Trophoblast cell (in vitro differentiated cells and primary cell): Measurements from ENCODE around the gene UNC79.
A peak's percentile ranks its signal among the peaks of the same experiment; 100 is the strongest.

Source experiments
- DNase-seq, 2 donors: peaks; one replicate each; pipeline ENCODE4 v3.0.0-alpha.2; 2016
- H2AFZ ChIP-seq: 2 replicates; pipeline ENCODE4 v1.6.1; 2013; ENCODE audit warnings: low read length, moderate library complexity, mild to moderate bottlenecking; ENCODE audit not compliant: insufficient read depth, poor library complexity
- H2AK5ac ChIP-seq: 2 replicates; pipeline ENCODE4 v1.6.1; 2013; ENCODE audit warnings: mild to moderate bottlenecking, low read length
- H2BK120ac ChIP-seq: 2 replicates; pipeline ENCODE4 v1.6.1; 2013; ENCODE audit warnings: low read length, mild to moderate bottlenecking, moderate library complexity; ENCODE audit not compliant: insufficient read depth, poor library complexity
- H2BK12ac ChIP-seq: 2 replicates; pipeline ENCODE4 v1.6.1; 2013; ENCODE audit warnings: mild to moderate bottlenecking, low read length, moderate library complexity
- H2BK5ac ChIP-seq: 2 replicates; pipeline ENCODE4 v1.6.1; 2013; ENCODE audit warnings: low read length, low read depth, moderate library complexity, mild to moderate bottlenecking; ENCODE audit not compliant: poor library complexity
- H3K14ac ChIP-seq: 2 replicates; pipeline ENCODE4 v1.6.1; 2013; ENCODE audit warnings: mild to moderate bottlenecking, low read length
- H3K18ac ChIP-seq: 2 replicates; pipeline ENCODE4 v1.6.1; 2013; ENCODE audit warnings: mild to moderate bottlenecking, low read length
- H3K23ac ChIP-seq: 2 replicates; pipeline ENCODE4 v1.6.1; 2013; ENCODE audit warnings: low read length
- H3K27ac ChIP-seq: 2 replicates; pipeline ENCODE4 v1.5.1; 2013; ENCODE audit warnings: low read depth, mild to moderate bottlenecking, inconsistent platforms, low read length, moderate library complexity
- H3K27me3 ChIP-seq: 2 replicates; pipeline ENCODE4 v1.6.1; 2013; ENCODE audit warnings: inconsistent platforms, mild to moderate bottlenecking, low read length, moderate library complexity; ENCODE audit not compliant: insufficient read depth
- H3K36me3 ChIP-seq, 2 experiments: 1 replicate in 1 of 2; 2 replicates in 1 of 2; pipeline ENCODE4 v1.6.1; 2013; ENCODE audit warnings: low read length in 2 of 2, mild to moderate bottlenecking in 2 of 2, moderate library complexity in 1 of 2; ENCODE audit not compliant: insufficient read depth in 2 of 2, control insufficient read depth in 1 of 2
- H3K4ac ChIP-seq: 2 replicates; pipeline ENCODE4 v1.6.1; 2013; ENCODE audit warnings: low read depth, mild to moderate bottlenecking, low read length, moderate library complexity
- H3K4me1 ChIP-seq, 2 experiments: 1 replicate in 1 of 2; 2 replicates in 1 of 2; pipeline ENCODE4 v1.6.1; 2013; ENCODE audit warnings: low read length in 2 of 2, mild to moderate bottlenecking in 2 of 2, moderate library complexity in 1 of 2; ENCODE audit not compliant: insufficient read depth in 2 of 2, control insufficient read depth in 1 of 2
- H3K4me2 ChIP-seq: 2 replicates; pipeline ENCODE4 v1.6.1; 2013; ENCODE audit warnings: inconsistent platforms, mild to moderate bottlenecking, low read length, moderate library complexity
- H3K4me3 ChIP-seq: 2 replicates; pipeline ENCODE4 v1.5.1; 2013; ENCODE audit warnings: mild to moderate bottlenecking, low read depth, low read length, inconsistent platforms
- H3K79me1 ChIP-seq: one replicate; pipeline ENCODE4 v1.6.1; 2013; ENCODE audit warnings: low read length
- H3K79me2 ChIP-seq: 2 replicates; pipeline ENCODE4 v1.6.1; 2013; ENCODE audit warnings: low read length, mild to moderate bottlenecking; ENCODE audit not compliant: control insufficient read depth, insufficient read depth, poor library complexity
- H3K9ac ChIP-seq: 2 replicates; pipeline ENCODE4 v1.6.1; 2013; ENCODE audit warnings: mild to moderate bottlenecking, low read length
- H3K9me3 ChIP-seq: 2 replicates; pipeline ENCODE4 v1.6.1; 2013; ENCODE audit warnings: low read depth, mild to moderate bottlenecking, control low read depth, inconsistent platforms, low read length; ENCODE audit not compliant: insufficient read depth
- H4K12ac ChIP-seq: 2 replicates; pipeline ENCODE4 v1.6.1; 2013; ENCODE audit warnings: low read depth, mild to moderate bottlenecking, low read length, moderate library complexity
- H4K8ac ChIP-seq: 2 replicates; pipeline ENCODE4 v1.6.1; 2013; ENCODE audit warnings: low read depth, mild to moderate bottlenecking, low read length, moderate library complexity
- H4K91ac ChIP-seq: one replicate; pipeline ENCODE4 v1.6.1; 2013; ENCODE audit warnings: low read depth, mild to moderate bottlenecking, low read length, moderate library complexity
- WGBS: extraction: QIAGEN DNeasy Blood & Tissue Kit; methylation state at CpG from one replicate; pipeline ENCODE4 v1.1.7; 2013; ENCODE audit warnings: missing lambda C conversion rate; ENCODE audit not compliant: insufficient read length, insufficient coverage; ENCODE audit errors: extremely low coverage; 5-methylcytosine and 5-hydroxymethylcytosine counted together

The UNC79 gene

DNA sequence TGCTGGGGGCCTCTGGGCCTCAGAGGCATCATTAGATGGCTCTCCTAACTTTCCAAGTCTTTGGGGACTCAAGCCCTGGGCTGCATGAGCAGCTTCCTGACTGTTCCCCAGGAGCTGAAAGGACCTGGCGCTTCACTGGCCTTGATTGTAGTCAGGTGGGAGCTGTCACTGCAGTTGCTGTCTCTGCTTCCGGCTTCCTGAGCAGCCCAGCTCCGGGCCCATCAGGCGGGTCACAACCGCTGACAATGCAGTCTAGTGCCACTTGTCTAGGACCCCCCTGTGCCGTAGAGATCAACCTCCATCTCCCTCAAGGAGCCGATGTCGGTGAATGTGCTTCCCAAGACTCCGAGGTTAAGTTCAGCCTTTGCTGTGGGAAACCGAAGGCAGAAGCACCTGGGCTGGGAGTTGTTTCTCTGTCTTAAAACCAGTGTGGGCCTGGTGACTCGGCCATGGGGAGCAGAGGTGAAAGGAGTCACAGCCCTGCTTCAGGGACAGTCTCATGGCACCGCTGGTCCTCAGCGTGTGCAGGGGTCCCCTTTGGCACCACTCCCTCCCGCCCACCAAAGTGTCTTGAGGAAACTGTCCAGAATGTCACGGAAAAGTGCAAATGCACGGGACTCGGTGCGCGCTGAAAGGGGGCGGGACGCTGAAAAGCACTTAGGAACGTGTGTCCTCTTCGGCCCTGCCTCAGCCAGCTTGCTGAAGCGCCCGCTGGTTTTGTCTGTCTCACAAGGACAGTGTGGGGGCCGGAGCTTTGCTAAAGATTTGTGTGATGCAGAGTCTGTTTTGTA, 312.7 kb downstream of the UNC79 start:
- WGBS: no CpG with 5 or more reads among the region's 26 CpGs
- Histone ChIP-seq H4K91ac (no peak overlapping the region), H3K18ac (no peak overlapping the region), H3K9ac (no peak overlapping the region), H4K8ac (no peak overlapping the region), H3K4me2 (no peak overlapping the region), H2BK12ac (no peak overlapping the region), H2BK5ac (no peak overlapping the region), H3K79me2 (no peaks in the 10 kb centered on the region), H3K27ac (no peak overlapping the region), H2AFZ (peak overlapping the region; percentile 19), H3K36me3 (no peaks in the 10 kb centered on the region), H3K4me3 (no peak overlapping the region), H4K12ac (no peak overlapping the region), H2BK120ac (no peak overlapping the region), H3K4ac (no peak overlapping the region), H3K23ac (no peak overlapping the region), H3K14ac (no peak overlapping the region), H3K79me1 (peaks cover 2% of the 10 kb centered on the region), H2AK5ac (no peak overlapping the region), H3K27me3 (no peaks in the 10 kb centered on the region), H3K4me1 (peaks cover 17 to 26% of the 10 kb centered on the region in 2 experiments), H3K9me3 (no peaks in the 10 kb centered on the region)
- no peak for DNase-seq

DNA sequence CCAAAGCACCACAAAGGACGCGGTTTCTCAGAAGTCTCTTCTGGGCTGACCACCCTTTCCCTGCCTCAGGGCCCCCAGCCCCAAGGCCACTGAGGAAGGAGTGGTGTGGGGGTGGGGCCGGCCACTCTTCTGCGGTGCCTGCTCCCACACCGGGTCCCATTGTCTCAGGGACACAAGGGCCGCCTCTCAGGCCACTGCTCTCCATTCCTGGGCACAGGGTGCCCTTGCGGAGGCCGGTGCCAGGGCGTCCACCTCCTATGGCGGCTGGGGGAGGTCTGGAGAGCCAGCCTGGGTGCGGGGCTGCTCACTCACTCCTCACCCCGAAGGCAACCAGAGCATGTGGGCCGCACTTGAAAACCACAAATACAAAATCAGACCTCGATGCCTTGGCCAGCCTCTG, 313.4 kb downstream of the UNC79 start:
- no peak overlapping the region for H4K12ac ChIP-seq
- H3K27ac ChIP-seq: no peak overlapping the region
- no peaks in the 10 kb centered on the region for H3K79me2 ChIP-seq
- H4K91ac ChIP-seq: no peak overlapping the region
- WGBS: no CpG with 5 or more reads among the region's 14 CpGs
- H3K27me3 ChIP-seq: no peaks in the 10 kb centered on the region
- H2BK5ac ChIP-seq: no peak overlapping the region
- no peak overlapping the region for H2BK120ac ChIP-seq
- H4K8ac ChIP-seq: no peak overlapping the region
- H3K14ac ChIP-seq: no peak overlapping the region
- no peak overlapping the region for H3K4me3 ChIP-seq
- H3K79me1 ChIP-seq: peaks cover 2% of the 10 kb centered on the region
- DNase-seq: no peak
- no peak overlapping the region for H3K4ac ChIP-seq
- no peak overlapping the region for H2AK5ac ChIP-seq
- no peak overlapping the region for H3K23ac ChIP-seq
- no peak overlapping the region for H2AFZ ChIP-seq
- peaks cover 18 to 28% of the 10 kb centered on the region in 2 experiments for H3K4me1 ChIP-seq
- H2BK12ac ChIP-seq: no peak overlapping the region
- H3K4me2 ChIP-seq: no peak overlapping the region
- H3K36me3 ChIP-seq: no peaks in the 10 kb centered on the region
- no peaks in the 10 kb centered on the region for H3K9me3 ChIP-seq
- H3K9ac ChIP-seq: no peak overlapping the region
- H3K18ac ChIP-seq: no peak overlapping the region

DNA sequence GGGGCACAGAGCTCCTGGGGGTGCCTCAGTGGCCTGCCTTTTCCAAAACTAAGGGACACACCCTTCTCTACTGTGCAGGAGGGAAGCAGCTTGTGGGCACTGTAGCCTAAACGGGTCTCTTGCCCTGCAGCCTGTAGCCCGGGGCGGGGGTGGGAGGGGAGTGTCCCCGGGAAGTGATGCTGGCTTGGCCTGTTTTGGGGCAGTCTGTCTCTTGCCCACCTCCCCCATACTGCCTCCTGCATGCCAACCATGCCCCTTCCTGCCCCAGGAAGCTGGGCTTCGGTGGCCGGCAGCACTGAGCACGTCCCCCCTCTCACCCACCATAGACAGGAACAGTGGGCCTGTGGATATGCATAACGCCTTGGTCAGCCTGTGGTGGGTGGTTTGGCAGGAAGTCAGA, 314.1 kb downstream of the UNC79 start:
- Histone ChIP-seq H4K12ac (no peak overlapping the region), H4K8ac (no peak overlapping the region), H2AFZ (no peak overlapping the region), H2BK12ac (no peak overlapping the region), H3K4me3 (no peak overlapping the region), H3K4me1 (peaks cover 18 to 28% of the 10 kb centered on the region in 2 experiments), H2AK5ac (no peak overlapping the region), H3K18ac (no peak overlapping the region), H3K9me3 (no peaks in the 10 kb centered on the region), H3K4me2 (no peak overlapping the region), H3K14ac (no peak overlapping the region), H3K36me3 (no peaks in the 10 kb centered on the region), H2BK5ac (no peak overlapping the region), H3K9ac (no peak overlapping the region), H3K4ac (no peak overlapping the region), H3K27ac (no peak overlapping the region), H2BK120ac (no peak overlapping the region), H3K79me2 (no peaks in the 10 kb centered on the region), H3K23ac (no peak overlapping the region), H3K27me3 (no peaks in the 10 kb centered on the region), H4K91ac (no peak overlapping the region), H3K79me1 (peaks cover 2% of the 10 kb centered on the region)
- no CpG with 5 or more reads among the region's 8 CpGs for WGBS
- no peak for DNase-seq

DNA sequence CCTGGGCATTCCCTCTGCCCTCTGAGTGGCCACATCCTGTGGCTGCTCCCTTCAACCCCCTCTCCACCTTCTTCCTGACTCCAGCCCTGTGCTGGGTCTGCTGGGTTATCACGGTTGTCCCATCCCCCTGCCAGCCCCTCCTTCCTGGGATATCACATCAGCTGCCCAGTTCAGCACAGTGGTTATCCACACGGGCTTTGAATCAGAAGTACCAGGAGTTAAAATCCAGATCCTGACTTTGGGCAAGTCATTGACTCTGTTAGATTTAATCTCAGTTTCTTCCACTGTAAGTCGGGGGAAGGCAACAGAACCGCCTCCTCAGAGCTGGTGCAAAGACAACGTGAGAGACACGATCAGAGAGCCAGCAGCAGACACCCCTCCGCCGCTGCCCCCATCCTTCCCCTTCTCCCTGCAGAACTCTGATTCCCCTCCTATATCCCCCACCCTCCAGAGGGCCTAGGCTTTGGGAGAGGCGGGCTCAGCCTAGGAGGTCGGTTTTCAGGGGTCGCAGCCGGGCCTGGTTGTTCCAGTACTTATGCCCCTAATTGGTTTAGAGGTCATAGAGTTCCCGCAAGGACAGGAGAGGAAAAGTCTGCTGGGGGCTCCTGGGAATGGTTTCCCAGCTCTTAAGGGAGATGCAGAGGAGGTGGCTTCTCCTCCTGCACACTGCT, 315.0 kb downstream of the UNC79 start:
- H2AFZ ChIP-seq: no peak overlapping the region
- no peak overlapping the region for H2BK12ac ChIP-seq
- no peak overlapping the region for H3K4ac ChIP-seq
- no peak overlapping the region for H2BK120ac ChIP-seq
- H3K23ac ChIP-seq: no peak overlapping the region
- no peaks in the 10 kb centered on the region for H3K79me2 ChIP-seq
- peaks cover 18 to 28% of the 10 kb centered on the region in 2 experiments for H3K4me1 ChIP-seq
- no peaks in the 10 kb centered on the region for H3K27me3 ChIP-seq
- no peak overlapping the region for H3K27ac ChIP-seq
- H2AK5ac ChIP-seq: no peak overlapping the region
- DNase-seq: no peak
- H3K4me3 ChIP-seq: no peak overlapping the region
- H4K8ac ChIP-seq: no peak overlapping the region
- no peak overlapping the region for H3K9ac ChIP-seq
- H3K14ac ChIP-seq: no peak overlapping the region
- H3K9me3 ChIP-seq: no peaks in the 10 kb centered on the region
- H4K12ac ChIP-seq: no peak overlapping the region
- no peaks in the 10 kb centered on the region for H3K36me3 ChIP-seq
- H3K18ac ChIP-seq: no peak overlapping the region
- H2BK5ac ChIP-seq: no peak overlapping the region
- no CpG with 5 or more reads among the region's 13 CpGs for WGBS
- peaks cover 2% of the 10 kb centered on the region for H3K79me1 ChIP-seq
- no peak overlapping the region for H4K91ac ChIP-seq
- no peak overlapping the region for H3K4me2 ChIP-seq
